A673 (cell line): ENCODE data around the gene TERB1. TPM values are rescaled to one million over a fixed set of nuclear protein-coding genes. Genes with fewer than 3 reads are reported as not detected.

Experiments
- BruUV-seq: library from RNA; stranded (reverse); fragments of 400-500 nt; replicated peaks from 2 replicates; lab custom pipeline; 2021; lab: Mats Ljungman, UMichigan
- CTCF ChIA-PET: fragments of 300-600 bp; sonication (Branson Sonifier 250); formaldehyde crosslinking; loops from one replicate; lab custom pipeline; 2022; ENCODE audit warnings: antibody characterized with exemption; lab: Charles Lee
- POLR2A ChIA-PET: fragments of 300-600 bp; sonication (Branson Sonifier 250); formaldehyde crosslinking; loops from one replicate; lab custom pipeline; 2022; ENCODE audit warnings: antibody characterized with exemption; ENCODE audit not compliant: low non-redundant PET; lab: Charles Lee
- DNase-seq: peaks from one replicate; pipeline ENCODE4 v3.0.0-alpha.2; 2015; ENCODE audit warnings: low spot score
- H3K27ac ChIP-seq: fragments of 200-600 bp; sonication (generic); 2 replicates; pipeline ENCODE4 v1.5.1; 2016; ENCODE audit warnings: mixed run types, low read depth, mild to moderate bottlenecking, mixed read lengths, antibody characterized with exemption, low read length; ENCODE audit not compliant: poor library complexity, severe bottlenecking
- H3K27me3 ChIP-seq: fragments of 200-600 bp; sonication (generic); replicated peaks from 2 replicates; pipeline ENCODE4 v1.6.1; 2017; ENCODE audit warnings: mixed run types, low read depth, mild to moderate bottlenecking, mixed read lengths, antibody characterized with exemption, low read length; ENCODE audit not compliant: insufficient read depth, poor library complexity
- H3K36me3 ChIP-seq: fragments of 200-600 bp; sonication (generic); 2 replicates; pipeline ENCODE4 v1.6.1; 2016; ENCODE audit warnings: mixed run types, mild to moderate bottlenecking, mixed read lengths, antibody characterized with exemption, low read length; ENCODE audit not compliant: insufficient read depth, poor library complexity, severe bottlenecking
- H3K4me1 ChIP-seq: fragments of 200-600 bp; sonication (generic); 2 replicates; pipeline ENCODE4 v1.6.1; 2017; ENCODE audit warnings: mixed run types, mild to moderate bottlenecking, mixed read lengths, antibody characterized with exemption, low read length; ENCODE audit not compliant: insufficient read depth, poor library complexity, severe bottlenecking
- H3K4me3 ChIP-seq: fragments of 200-600 bp; sonication (generic); 2 replicates; pipeline ENCODE4 v1.5.1; 2016; ENCODE audit warnings: low read depth, mixed run types, mild to moderate bottlenecking, mixed read lengths, low read length; ENCODE audit not compliant: poor library complexity, severe bottlenecking
- H3K9me3 ChIP-seq: fragments of 200-600 bp; sonication (generic); 2 replicates; pipeline ENCODE4 v1.6.1; 2016; ENCODE audit warnings: mixed run types, low read depth, mild to moderate bottlenecking, mixed read lengths, antibody characterized with exemption, low read length; ENCODE audit not compliant: poor library complexity, severe bottlenecking
- CTCF ChIP-seq: fragments of 300-800, 200-600 bp; sonication (generic); conservative IDR thresholded peaks from 2 replicates; pipeline ENCODE4 v1.5.1; 2017; ENCODE audit warnings: low read depth, mild to moderate bottlenecking, antibody characterized with exemption, low read length, moderate library complexity, mixed read lengths
- EZH2 ChIP-seq: fragments of 200-600 bp; sonication (generic); IDR thresholded peaks from 2 replicates; pipeline ENCODE4 v1.6.1; 2017; ENCODE audit warnings: borderline replicate concordance, low read depth, mild to moderate bottlenecking, mixed read lengths, antibody characterized with exemption, low read length; ENCODE audit not compliant: poor library complexity, severe bottlenecking
- intact Hi-C: fragments of 100-400 bp; cut with micrococcal nuclease; formaldehyde crosslinking; loops from one replicate; pipeline ENCODE4 v1.10.0; 2022; ENCODE audit not compliant: unreplicated experiment
- total RNA-seq: library from RNA; stranded (reverse); gene quantifications from 2 replicates; pipeline ENCODE4 v1.2.3, GENCODE V29; 2021

TERB1 gene
- total RNA-seq, 1 experiment from 2014 or later = not detected

GRCh38 chr16:66706506-66706880 lies 94.9 kb downstream of the TERB1 start:
- Histone ChIP-seq H3K27ac (no peak overlapping the region), H3K4me1 (no peaks in the 10 kb centered on the region), H3K27me3 (no peaks in the 10 kb centered on the region), H3K9me3 (no peaks in the 10 kb centered on the region), H3K36me3 (no peaks in the 10 kb centered on the region), H3K4me3 (no peak overlapping the region)
- no peak for DNase-seq
- ChIA-PET POLR2A (no interaction called here), CTCF (no interaction called here)
- TF ChIP-seq CTCF = no peak
- no TSS peak for BruUV-seq
- intact Hi-C loops = no loop called here

GRCh38 chr16:66705790-66706505 lies 95.4 kb downstream of the TERB1 start:
- no peak for DNase-seq
- H3K36me3 ChIP-seq = no peaks in the 10 kb centered on the region
- ChIA-PET CTCF (interaction anchor here (0.6 kb wide), 1 partner anchor 34 kb away, joined by 3 read pairs; no protein-coding TSS in a partner anchor), POLR2A (interaction anchor here (0.6 kb wide), 1 partner anchor 10 kb away, joined by 3 read pairs; no protein-coding TSS in a partner anchor)
- TF ChIP-seq EZH2 = no peak
- TF ChIP-seq CTCF = no peak
- no peak overlapping the region for H3K4me3 ChIP-seq
- no peak overlapping the region for H3K27ac ChIP-seq
- no peaks in the 10 kb centered on the region for H3K9me3 ChIP-seq
- H3K27me3 ChIP-seq = no peaks in the 10 kb centered on the region
- intact Hi-C loops = no loop called here
- H3K4me1 ChIP-seq = no peaks in the 10 kb centered on the region
- BruUV-seq = no TSS peak

Other genes with a start within 250 kb of the TERB1 start
- gene CKLF, start 249.0 kb downstream of the TERB1 start, total RNA-seq = 47.9 and 49.8 TPM in 2 replicates
- 5.5 and 7.1 TPM in 2 replicates for gene CMTM1, start 235.1 kb downstream of the TERB1 start, total RNA-seq
- not detected in 2 replicates for gene CMTM2, start 222.1 kb downstream of the TERB1 start, total RNA-seq
- gene CMTM3, start 196.9 kb downstream of the TERB1 start, total RNA-seq = 25.5 and 31.1 TPM in 2 replicates
- gene CMTM4, start 104.8 kb downstream of the TERB1 start, total RNA-seq = 30.3 and 37.7 TPM in 2 replicates
- gene DYNC1LI2, start 50.0 kb downstream of the TERB1 start, total RNA-seq = 149 and 164 TPM in 2 replicates
- 172 and 175 TPM in 2 replicates for gene NAE1, start 29.4 kb upstream of the TERB1 start, total RNA-seq
- gene CA7, start 42.8 kb upstream of the TERB1 start, total RNA-seq = not detected in 2 replicates
- gene PDP2, start 78.9 kb upstream of the TERB1 start, total RNA-seq = 40.5 and 42.0 TPM in 2 replicates
- gene CDH16, start 117.3 kb upstream of the TERB1 start, total RNA-seq = not detected in 2 replicates
- gene RRAD, start 124.0 kb upstream of the TERB1 start, total RNA-seq = 0.19 and 0.28 TPM in 2 replicates
- gene CIAO2B, start 132.8 kb upstream of the TERB1 start, total RNA-seq = 97.4 and 108 TPM in 2 replicates
- gene CES2, start 133.9 kb upstream of the TERB1 start, total RNA-seq = 37.6 and 39.8 TPM in 2 replicates
- gene CES3, start 159.7 kb upstream of the TERB1 start, total RNA-seq = 3.0 and 3.9 TPM in 2 replicates
- 0.15 TPM in 1 of 2 replicates, not detected in the other for gene CES4A, start 187.0 kb upstream of the TERB1 start, total RNA-seq
- 173 and 185 TPM in 2 replicates for gene CBFB, start 227.6 kb upstream of the TERB1 start, total RNA-seq